Measurements from ENCODE around the gene SREBF2.
"Not testable (repeated sequence)": the region's sequence is repeated elsewhere in the genome, so short reads cannot be mapped to it uniquely, and the experiment has no call there.

Gene SREBF2

DNA sequence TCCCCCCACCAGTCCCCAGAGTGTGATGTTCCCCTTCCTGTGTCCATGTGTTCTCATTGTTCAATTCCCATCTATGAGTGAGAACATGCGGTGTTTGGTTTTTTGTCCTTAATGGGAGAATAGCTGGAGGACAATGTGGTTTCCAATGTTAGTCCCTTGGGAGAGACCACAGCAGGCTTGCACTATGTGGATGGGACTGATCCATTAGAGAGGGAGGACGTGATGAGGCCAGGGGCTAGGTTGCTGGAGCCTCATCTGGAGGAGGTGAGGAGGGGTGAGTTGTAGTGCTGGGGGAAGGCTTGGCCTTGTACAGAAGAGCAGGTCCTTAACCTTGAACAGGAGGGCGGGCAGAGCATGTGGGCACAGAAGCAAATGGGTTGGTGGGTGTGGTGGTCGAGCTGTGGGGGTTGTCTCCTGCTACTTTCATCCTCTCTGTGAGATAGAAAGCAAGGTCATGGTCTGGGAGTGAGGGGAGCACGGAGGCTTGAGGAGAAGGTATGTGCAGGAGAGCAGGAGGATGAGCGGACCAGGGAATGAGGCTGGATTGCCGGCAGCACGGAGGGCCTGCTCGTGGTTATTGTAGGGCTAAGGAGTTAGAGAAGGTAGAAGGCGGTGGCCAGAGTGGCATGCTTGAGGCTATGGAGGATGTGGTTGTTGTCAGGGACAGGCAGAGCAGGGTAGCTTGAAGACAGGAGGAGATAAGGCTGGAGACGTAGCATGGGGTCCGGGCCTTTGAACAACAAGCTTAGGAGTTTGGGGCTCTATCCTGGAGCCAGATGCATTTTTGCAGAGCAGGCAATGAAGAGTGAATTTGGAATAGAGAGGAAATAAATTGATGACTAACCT is 11.2 kb upstream of the SREBF2 start:
- no peak for DNase-seq (ENCODE audit: low spot score)

DNA sequence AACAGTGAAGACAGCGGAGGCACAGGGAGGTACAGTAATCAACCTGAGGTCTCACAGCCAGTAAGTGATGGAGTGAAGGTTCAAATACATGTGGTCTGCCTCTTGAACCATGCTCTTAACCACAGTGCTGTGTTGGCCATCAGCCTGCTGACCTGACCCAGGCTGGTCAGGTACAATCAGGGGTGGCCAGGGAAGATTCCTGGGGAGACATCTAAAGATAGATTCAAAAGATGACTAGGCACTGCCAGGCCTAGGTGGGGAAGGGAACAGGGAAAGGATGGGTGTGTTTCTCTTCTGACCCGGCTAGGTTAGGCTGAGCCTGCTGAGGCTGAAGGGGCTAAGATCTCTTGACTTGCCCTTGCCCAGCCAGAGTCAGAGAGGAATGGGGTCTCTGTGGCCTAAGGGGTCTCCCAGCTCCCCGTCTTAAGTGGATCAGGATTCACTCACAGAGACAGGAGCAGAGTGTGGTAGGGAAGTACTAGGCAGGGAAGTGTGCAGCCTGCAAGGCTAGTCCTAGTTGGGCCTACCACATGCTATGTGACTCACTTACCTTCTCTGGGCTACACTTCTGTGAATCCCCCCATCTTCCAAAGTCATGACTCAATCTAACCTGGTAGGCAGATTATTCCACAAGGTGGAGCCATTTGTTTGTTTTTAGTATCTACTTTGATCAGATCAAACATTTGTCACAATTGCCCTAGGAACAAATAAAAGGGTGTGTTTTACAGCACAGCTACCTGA is 10.4 kb upstream of the SREBF2 start:
- no peak for DNase-seq (ENCODE audit: low spot score)

DNA sequence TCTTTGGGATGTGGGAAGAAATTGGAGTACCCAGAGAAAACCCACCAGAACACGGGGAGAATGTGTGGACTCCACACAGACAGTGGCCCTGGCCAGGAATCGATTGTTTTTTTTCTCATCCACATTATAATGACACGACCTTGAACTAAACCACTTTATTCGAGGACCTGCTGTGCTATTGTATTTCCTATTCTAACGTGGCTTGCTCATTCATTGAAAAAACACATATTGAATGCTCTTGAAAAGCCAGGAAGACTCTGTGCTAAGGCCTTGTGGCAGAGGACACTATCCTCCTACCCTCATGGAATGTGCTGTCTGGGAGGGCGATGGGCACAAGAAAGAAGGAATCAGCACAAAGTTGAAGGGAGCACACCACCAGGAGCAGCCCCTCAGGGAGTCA is 9.1 kb upstream of the SREBF2 start:
- DNase-seq (ENCODE audit: low spot score): no peak

DNA sequence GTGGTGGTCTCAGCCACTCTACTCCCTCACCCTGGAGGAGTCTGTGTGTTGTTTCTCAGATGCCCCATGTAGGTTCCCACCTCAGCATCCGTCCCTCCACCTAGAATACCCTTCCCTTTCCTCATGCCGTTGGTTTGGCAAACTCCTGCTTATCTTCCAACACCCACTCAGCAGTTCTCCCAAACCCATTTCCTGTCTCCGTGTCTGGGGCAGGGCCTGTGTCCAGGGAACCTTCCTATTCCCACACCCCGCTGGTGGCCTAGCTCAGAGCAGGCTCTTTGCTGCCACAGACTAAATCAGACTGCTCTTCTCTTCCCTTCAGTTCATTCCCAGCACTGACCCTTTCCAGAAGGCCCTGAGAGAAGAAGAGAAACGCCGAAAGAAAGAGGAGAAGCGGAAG is 7.5 kb upstream of the SREBF2 start:
- no peak for DNase-seq (ENCODE audit: low spot score)

DNA sequence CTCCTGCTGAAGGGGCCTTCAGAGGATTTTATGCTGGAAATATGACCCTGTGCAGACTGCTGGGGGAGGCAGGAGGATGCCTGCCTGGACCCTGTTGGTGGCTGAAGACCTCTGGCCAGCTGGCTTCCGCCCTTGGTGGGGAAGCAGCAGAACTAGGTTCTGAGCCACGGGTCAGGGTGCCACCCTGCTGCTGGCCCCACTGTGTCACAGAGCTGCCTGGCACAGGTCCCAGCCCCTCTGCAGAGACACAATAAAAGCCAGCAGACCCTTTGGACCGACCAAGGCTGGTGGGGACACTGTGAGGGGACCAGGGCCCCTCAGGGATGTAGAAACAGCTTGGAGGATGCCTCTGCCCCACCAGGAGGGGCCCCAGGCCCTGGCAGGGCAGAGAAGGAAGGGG is 6.9 kb upstream of the SREBF2 start:
- no peak for DNase-seq (ENCODE audit: low spot score)

DNA sequence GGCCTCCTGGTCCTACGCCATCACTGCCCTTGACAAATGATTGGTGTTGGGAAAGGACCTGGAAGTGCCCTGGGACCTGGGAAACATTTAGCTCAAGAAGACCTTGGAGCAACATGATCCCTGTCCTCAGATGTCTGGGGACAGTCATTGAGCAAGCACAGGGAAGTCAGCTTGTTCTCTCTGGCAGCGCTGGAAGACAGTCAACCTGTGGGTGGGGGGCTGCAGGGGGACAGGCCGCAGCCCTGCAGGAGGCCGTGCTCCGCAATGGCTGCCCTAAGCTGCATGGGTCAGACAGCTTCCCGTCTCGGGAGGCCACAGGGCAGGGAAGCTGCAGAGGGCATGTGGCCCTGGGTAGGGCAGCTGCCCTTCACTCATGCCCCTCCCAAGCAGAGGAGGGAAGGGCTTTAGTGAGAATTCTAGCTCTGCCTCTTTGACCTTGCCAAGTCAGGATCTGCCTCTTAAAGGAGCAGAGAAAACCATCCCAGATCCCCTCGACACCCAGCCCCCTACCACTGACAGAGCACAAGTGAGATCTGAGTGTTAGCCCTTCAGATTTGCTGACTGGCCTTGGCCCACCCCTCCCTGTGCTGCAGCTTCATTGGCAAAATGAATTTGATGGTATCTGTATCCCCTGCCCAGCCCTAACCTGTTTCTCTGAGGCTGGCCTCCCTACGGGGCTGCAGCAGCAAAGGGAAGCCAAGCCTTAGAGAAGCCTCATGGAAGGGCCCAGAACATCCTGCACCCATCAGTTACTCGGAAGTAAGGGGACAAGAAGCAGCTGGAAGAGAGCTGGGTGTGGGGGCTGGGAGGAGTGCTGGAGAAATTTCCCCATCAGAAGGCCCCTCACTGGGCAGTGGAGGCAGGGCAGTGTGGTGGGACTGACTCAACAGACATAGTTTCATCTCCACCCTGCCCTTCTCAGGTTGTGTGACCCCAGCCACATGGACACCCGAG is 6.2 kb upstream of the SREBF2 start:
- no peak for DNase-seq (ENCODE audit: low spot score)

DNA sequence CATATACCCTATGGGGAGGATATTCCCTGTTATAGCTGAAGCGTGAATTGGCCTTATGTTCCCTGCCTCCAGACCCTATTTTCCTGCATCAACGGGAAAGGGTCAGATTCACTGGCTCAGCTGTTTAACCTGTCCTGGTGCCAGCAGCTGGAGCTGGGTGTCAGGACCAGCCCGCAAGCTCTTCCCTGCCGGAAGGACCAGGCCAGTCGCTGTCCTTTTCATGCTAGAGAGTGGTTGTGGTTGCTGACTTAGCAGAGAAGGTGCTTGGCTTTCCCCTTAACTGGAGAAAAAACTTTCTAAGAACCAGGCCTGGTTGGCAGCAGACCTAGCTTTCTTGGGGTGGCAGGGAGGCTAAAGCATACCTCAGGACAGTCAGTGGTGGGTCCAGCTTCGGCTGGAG is 5.2 kb upstream of the SREBF2 start:
- no peak for DNase-seq (ENCODE audit: low spot score)

DNA sequence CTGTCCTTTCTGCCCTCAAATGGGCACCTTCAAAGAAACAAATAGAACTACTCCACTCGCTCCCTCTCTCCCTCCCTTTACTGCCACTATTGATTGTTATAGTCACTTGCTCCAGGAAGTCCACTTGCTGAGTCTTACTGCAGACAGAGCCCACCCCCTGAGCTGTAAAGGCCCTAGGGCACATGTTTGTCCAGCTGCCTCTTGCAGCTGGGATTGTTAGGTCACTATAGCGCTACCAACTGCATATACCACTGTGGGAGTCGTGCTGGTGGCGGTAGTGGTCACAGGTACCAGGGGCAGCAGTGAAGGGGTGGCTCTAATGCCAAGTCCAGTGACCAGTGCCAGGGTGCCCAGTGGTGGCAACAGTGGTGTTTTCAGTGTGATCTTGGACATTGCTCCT is 4.4 kb upstream of the SREBF2 start:
- no peak for DNase-seq (ENCODE audit: low spot score)

DNA sequence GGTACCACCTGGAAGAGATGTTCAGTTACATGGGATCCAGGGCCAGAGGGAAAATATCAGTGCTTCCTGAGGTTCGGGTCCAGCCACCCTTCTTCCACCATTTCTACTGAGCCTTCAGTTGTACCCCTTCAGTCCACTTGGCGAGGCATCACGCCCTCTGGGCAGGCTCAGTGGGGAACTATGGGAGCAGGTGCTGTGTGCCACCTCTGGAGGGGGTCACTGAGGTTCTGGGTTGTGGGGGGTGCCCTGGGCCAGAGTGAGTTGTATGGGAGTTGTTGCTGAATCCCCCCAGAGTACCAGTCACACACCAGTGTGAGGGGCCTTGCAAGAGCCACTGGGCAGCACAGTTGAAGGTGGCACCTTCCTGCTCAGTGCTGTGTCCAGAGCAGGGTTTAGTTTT is 2.7 kb upstream of the SREBF2 start:
- no peak for DNase-seq (ENCODE audit: low spot score)

DNA sequence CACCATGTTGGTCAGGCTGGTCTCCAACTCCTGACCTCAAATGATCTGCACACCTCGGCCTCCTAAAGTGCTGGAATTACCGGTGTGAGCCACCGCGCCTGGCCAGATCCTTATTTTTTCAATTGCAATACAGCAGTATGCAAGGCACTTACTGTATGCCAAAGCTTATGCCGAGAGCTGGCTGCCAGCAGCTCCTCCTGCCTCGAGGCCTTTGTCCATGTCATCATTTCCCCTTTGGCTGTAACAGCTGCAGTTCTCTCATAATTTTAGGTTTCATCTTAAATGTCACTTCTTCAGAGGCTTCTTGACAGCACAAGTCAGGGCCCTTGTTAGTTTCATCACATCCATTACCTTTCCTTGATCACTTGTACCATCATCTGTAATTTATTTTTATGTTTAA is 1.5 kb upstream of the SREBF2 start:
- DNase-seq (ENCODE audit: low spot score): no peak

DNA sequence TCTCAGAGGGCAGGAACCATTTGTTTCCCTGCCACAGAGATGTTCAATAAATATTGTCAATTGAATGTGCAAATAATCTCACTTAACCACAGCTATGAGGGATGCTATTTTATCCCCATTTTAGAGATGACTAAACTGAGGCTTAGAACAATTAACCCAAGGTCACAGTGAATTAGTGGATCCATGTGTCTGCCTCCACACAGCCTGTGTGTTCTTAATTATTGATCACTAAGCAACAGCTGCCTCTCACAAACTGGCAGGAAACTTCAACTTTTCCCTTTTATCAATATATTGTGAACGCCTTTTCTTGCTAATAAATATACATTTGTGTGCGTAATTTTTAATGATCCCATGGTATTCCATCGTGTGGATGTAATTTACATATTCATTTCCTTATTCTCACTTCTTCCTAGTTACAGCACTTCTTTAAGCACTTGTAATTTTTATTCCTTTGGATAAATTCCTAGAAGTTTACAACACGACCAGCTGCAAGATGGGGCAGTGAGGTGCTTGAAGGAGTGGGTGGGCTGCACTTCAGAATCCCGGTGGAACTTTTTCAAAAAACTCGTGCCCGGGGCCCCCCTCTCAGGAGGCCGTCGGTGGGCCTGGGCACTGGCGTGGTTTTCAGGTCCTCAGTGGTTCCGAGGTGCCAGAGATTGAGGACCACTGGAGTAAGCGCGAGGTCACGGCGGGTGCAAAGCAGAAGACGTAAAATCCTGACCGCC is 915 bp upstream of the SREBF2 start:
- no peak for DNase-seq (ENCODE audit: low spot score)

DNA sequence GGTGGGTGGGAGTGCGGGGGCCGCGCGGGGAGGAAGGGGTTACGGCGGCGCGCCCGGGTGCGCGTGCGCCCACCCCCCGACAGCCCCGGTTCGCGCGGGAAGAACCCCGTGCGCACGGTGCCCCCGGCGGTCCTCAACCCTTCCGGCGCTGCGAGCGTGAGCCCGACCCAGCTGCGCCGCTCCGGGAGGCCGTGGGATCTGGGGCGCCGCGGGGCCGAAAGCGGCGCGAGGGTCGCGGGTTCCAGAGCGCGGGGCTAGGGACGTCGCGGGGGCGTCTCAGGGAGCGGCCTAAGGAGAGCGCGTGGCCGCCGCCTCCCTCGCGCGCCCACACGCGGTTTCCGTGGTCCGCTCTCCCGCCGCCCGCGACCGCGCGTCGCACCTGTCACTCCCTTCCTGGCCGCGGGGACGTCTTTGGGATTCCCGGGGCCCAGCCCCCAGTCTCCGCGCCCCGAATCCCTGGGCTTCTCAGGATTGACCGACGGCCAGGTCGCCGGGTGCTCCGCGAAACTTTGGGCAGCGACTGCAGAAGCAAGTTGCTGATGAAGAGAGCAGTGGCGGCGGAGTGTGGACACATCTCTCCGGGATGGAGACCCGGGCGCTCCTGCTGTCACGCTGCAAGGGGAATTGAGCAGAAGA is 582 bp downstream of the SREBF2 start:
- DNase-seq (ENCODE audit: low spot score): peak; percentile 70

DNA sequence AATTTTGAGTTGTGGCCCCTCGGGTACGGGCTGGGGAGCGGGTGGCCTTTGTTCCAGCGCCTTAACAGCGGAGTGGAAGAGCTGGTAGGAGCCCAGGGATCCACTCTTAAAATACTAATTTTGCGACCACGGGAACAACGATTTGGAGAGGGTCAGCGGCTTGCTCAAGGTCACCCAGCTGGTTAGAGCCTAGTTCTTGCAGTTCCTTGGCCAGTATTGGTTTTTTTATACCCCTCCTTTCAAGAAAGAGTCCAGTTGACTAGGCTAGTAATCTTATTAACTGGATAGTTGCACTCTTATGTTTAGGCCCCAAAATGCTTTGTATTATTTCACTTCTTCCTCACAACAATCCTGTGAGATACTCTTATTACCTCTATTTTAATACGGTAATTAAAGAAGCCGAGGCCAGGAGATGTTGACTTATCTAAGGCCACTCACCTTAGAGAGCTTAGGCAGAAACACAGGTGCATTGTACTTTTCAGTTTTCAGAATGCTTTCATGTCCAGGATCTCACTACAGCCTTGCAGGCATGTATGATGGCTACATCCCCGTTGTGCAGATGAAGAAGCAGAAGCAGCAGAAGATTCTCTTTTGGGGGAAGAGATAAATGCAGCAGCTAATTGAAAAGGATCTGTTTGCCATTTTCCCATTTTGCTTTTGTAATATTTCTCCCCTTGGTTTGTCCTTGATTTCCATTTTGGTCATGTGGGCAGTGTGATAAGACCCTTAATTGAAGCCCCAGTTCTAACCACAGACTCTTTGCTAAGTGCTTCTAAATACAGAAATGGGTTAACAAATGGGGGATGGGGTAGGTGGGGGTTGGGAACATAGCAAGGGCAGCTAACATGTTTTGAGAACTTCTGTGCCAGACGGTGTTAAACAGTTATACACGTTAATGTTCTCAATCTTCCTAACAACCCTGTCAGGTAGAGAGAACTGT is 1.4 kb downstream of the SREBF2 start:
- DNase-seq (ENCODE audit: low spot score): no peak

DNA sequence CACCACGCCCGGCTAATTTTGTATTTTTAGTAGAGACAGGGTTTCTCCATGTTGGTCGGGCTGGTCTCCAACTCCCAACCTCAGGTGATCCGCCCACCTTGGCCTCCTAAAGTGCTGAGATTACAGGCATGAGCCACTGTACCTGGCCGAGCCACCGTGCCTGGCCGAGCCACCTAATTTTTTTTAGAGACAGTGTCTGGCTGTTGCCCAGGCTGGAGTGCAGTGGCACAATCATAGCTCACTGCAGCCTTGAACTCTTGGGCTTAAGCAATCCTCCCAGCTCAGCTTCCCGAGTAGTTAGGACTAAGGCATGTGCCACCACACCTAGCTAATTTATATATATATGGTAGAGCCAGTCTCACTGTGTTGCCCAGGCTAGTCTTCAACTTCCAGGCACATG is 2.6 kb downstream of the SREBF2 start:
- DNase-seq (ENCODE audit: low spot score): not testable (repeated sequence)

DNA sequence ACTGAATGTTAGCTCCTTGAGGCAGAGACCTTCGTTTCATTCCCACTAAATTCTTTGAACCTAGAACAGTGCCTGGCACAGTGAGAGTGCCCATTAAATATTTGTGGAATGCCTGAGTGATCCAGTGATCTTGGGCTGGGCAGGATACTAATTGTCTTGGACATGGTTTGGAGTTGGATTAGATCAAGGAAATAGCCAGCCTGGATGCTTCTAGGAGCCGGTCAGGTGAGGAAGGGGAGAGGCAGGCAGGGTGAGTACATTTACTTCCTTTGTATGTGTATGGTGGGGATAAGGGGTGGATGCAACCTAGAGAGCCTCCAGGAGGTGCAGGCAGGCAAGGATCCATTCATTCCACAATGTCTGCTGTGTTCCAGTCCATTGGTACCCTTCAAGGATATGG is 3.6 kb downstream of the SREBF2 start:
- DNase-seq (ENCODE audit: low spot score): no peak

DNA sequence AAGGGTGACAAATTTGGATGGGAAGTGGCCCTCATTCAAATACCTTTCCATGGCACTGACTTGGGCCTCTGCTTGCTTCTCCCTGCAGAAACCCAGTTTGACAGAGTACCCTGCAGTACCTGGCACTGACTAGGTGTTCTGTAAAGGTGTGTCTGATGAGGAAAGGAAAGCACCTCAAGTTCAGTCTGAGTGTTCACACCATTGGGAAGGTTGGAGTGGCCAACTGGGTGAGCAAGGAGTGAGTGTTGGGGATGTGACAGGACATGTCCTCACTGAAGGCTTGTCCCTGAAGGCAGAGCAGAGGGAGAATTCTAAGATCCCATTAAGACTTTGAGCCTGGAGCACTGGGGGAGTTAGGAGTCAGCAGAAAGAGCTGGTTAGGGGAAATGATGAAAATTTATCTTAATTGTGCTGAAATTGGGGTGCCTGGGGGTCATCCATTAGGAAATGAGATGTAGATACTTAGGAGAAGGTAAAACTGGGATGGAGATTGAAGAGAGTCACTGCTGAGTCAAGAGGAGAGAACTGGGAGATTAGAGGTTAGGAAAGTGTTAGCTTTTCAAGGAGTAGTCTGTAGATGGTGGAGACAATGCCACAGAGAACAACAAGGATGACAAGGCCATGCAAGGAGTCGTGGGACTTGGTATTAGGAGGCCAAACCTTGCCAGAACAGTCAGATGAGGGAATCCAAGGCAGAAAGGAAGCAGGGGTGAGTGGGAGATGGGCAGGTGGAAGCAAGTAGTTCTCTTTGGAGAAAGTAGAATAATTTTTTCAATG is 6.1 kb downstream of the SREBF2 start:
- no peak for DNase-seq (ENCODE audit: low spot score)

DNA sequence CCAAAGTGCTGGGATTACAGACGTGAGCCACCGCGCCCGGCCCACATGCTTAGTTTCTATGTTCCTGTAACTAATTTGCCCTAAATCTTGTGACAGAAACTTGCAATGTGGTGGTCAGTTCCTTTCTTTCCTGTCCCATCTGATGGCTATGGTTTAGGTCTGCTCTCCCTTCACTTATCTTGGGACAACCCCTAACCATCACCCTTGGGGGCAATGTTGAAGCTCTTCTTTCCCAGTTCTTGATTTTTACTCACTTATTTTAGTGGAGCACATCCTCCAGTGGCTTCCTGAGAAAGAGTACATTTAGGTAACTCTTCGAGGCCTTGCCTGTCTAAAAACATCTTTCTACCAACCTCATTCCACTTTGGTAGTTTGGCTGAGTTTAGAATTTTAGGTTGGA is 7.3 kb downstream of the SREBF2 start:
- no peak for DNase-seq (ENCODE audit: low spot score)

DNA sequence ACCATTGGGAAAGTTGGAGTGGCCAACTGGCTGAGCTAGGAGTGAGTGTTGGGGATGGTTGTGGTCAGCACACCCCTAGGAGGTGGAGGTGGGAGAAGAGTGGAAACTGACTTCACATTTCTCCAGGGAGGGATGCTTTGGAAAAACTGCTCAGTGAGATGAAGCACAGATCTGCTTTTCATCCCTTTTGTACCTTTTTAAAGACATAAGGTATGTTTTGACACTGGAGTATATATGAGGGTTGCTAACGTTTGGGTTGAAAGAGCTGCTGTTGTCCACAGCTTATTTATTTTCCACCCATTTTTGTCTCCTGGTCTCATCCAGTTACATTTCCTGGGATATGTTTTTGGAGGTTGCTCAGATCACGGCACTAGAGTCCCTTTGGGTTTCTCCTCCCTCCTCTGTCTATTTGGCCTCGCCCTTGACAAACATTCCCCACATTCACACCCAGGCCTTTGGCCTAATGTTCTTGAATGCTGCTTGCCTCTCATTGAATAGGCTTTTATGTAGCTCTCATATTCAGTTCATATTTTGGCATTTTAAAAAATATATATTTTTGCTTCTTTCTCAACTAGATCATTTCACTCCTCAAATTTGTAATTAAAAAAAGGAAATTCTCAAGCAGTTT is 8.3 kb downstream of the SREBF2 start:
- DNase-seq (ENCODE audit: low spot score): no peak

Data from left forelimb (tissue), 1 donor.